HCT116 (cell line): Measurements from ENCODE around the gene CNKSR3.

ENCODE experiments used
- CTCF ChIP-seq, 3 experiments: fragments of 200-600 bp in 1 of 3; sonication (generic) in 1 of 3; IDR thresholded peaks in 2 of 3; conservative IDR thresholded peaks in 1 of 3; 2 replicates each; pipeline ENCODE4 v1.5.1; 2012 to 2017; ENCODE audit warnings: low read depth in 2 of 3, low read length in 2 of 3, antibody characterized with exemption in 1 of 3, borderline replicate concordance in 1 of 3, control low read depth in 1 of 3, mild to moderate bottlenecking in 1 of 3, mixed read lengths in 1 of 3, mixed run types in 1 of 3, moderate library complexity in 1 of 3; ENCODE audit not compliant: insufficient read depth in 1 of 3
- POLR2A ChIP-seq: IDR thresholded peaks from 2 replicates; pipeline ENCODE4 v1.7.0; 2011; ENCODE audit warnings: borderline replicate concordance; ENCODE audit not compliant: insufficient read depth, insufficient read length; ENCODE audit errors: extremely low read depth
- POLR2AphosphoS5 ChIP-seq: IDR thresholded peaks from 2 replicates; pipeline ENCODE4 v1.6.1; 2011; ENCODE audit warnings: mild to moderate bottlenecking, low read depth, low read length, moderate library complexity
- SP1 ChIP-seq: IDR thresholded peaks from 2 replicates; pipeline ENCODE4 v1.6.1; 2012; ENCODE audit warnings: low read depth

GRCh38 chr6:154518396-154518795 is 7.9 kb upstream of the CNKSR3 start:
- TF ChIP-seq CTCF (IDR thresholded peaks at IDR 0.05 in 2 of 3, conservative IDR thresholded peaks at IDR 0.05 in 1 of 3; ENCODE audit: borderline replicate concordance in 1 of 3, insufficient read depth in 1 of 3, low read depth in 2 of 3, low read length in 2 of 3) = no peak
- TF ChIP-seq POLR2AphosphoS5 = no peak
- TF ChIP-seq SP1 = no peak
- TF ChIP-seq POLR2A = no peak
